HG02870 (cell line): ENCODE measurements around the gene MYT1.

Experiments
- ATAC-seq: cut with Tn5 transposase; IDR thresholded peaks from one replicate; pipeline ENCODE4 v1.9.1; 2021; ENCODE audit warnings: mild to moderate bottlenecking, moderate library complexity; ENCODE audit not compliant: unreplicated experiment

The MYT1 gene

DNA sequence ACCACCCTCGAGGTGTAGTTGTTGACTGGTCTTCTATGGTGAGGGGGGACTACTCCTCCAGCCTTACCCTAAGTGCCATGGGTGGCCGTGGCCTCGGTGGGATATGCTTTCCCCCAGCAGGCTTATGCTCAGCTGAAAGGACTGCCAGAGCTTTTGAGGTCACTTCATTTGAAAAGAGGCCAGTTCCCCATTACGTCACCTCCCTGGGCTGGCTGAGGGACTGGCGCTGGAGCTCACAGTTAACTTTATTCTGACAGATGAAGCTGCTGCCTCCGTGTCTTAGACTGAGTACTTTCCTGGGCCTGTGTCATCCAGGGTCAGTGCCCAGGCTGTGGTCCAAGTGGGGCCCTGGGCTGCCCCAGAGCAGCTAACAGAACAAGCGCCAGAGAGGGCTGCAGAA is 48.5 kb downstream of the MYT1 start:
- ATAC-seq: no peak

DNA sequence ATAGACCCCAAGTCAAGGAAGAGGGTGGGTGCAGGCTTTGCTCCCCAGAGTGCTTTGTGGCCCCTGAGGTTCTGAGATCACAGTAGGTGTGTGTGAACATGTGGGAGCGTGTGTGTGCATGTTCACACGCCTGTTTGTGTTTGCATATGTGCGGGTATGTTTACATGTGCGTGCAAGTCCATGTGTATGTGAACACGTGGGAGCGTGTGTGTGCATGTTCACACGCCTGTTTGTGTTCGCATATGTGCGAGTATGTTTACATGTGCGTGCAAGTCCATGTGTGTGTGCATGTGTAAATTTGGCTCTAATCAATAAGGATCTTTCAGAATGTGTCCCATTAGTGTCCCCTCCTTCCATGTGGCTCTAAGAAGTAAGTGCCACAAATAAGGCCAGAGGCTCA is 49.9 kb downstream of the MYT1 start:
- no peak for ATAC-seq

DNA sequence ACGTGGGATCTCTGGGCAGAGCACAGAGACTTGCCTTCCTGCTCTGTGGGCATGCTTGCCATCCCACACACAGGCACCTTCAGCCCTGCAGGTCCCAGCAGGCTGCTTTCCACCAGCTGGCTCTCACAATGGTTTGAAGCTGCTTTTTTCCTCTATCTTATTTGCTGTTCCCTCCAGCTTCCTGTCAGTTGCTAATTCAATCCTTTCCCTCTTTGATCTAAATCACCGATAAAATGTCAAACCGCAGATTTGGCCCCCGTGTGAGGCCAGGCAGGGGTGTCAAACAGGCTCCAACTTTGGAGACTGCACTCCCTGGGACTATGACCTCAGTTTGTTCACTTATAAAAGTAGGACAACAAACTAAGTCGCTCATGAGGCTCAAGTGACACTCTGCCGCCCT is 50.7 kb downstream of the MYT1 start:
- no peak for ATAC-seq

DNA sequence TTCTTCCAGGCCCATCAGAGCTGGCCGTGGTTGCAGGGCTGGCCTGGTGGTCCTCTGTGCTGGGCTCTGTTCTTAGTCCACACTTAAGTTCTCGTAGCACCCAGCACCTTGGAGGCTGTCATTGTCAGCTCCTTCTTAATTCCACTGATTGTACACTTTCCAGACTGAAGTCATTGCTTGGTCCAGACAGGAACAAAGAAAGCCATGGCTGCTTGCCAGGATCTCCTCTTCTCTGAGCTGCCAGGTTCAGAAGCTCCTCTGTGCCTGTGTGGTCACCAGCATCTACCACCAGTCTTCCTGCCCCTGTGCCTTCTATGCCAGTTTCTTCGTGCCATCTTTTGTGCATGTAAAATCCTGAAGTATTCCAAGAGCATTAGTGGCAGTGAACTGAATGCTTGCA is 51.8 kb downstream of the MYT1 start:
- no peak for ATAC-seq

DNA sequence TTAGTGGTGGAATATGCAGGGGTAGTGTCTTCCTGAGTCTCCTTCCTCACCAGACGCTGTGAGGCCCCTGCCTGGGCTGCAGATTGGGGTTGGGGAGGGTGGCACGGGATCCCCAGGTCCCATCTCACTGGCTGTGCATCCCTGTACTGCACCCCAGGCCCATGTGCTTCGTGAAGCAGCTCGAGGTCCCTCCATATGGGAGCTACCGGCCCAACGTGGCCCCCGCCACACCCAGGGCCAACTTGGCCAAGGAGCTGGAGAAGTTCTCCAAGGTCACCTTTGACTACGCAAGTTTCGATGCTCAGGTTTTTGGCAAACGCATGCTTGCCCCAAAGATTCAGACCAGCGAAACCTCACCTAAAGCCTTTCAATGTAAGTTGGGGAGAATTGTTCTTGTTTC is 52.7 kb downstream of the MYT1 start:
- ATAC-seq: no peak

DNA sequence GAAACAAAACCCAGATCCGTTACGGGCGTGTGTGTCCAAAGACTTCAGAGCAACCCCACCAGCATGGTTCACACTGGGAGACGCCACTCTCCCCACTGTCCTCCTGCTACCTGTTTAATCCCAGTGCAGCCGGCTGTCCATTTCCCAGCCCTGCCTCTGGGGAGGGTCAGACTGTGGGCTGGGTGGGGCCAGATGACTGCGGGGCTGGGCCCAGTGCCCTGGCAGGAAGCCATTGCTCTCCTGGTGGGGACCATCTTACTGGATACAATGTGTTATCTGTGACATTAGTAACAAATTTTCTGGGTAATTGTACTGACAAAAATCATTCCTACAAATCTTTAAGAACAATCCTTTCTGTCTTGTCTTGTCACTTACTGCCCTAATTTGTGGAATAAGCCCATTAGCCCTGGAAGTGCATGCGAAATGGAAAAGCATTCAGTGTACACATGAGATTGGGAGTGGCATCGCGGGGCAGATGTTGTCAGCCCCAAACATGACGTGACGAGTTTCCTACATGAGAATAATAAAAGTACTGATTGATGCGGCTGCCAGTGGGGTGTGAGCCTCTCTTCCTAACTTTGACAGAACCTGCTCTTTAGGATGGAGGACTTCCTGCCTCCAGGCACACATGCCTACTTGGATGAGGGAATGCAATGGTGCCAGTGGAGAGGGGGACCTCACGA is 53.4 kb downstream of the MYT1 start:
- ATAC-seq: no peak

DNA sequence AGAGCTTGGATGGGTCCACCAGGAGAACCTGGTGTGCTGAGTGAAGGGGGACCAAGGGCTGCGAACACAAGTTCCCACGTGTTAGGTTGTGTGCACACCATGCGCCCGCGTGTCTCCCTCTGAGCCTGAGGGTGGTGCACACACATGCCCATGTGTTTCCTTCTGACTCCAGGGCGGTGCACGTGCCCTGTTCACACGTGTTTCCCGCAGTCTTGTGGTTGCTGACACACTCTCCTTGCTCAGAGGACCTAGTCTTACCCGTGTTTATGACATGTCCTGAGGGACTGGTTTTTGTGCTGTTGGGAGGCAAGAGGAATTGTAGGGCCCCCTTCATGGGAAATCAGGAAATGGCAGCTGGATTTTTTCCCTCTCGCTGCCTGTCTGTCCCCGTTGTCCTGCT is 55.0 kb downstream of the MYT1 start:
- ATAC-seq: no peak

DNA sequence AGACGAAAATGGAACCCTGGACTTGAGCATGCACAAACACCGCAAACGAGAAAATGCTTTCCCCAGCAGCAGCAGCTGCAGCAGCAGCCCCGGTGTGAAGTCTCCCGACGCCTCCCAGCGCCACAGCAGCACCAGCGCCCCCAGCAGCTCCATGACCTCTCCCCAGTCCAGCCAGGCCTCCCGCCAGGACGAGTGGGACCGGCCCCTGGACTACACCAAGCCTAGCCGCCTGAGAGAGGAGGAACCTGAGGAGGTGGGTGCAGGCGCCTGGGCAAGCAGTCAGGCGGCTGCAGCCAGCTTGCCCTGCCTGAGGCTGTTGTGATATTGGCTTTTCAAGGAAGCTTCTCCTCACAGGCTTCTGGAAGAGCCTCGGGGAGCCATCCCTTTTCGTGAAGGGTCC is 55.5 kb downstream of the MYT1 start:
- ATAC-seq: no peak

DNA sequence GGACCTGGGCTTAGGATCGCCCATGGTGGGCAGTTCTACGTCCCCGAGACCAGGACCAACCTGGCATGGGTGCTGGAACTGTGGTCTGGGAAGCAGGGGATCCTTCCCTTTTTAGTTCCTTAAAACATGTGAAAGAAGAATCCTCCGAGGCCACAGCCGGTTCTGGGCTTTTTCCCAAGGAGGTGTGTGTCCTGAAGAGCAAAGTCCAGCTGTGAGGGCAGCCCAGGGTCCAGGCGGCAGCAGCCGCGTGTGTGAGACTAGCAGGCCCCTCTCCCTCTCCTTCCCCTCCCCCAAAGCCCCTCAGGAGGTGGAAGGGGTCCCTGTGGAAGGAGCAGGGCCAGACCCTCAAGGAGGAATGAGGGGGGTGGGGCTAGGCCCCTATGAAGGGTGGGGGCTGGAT is 56.2 kb downstream of the MYT1 start:
- no peak for ATAC-seq

DNA sequence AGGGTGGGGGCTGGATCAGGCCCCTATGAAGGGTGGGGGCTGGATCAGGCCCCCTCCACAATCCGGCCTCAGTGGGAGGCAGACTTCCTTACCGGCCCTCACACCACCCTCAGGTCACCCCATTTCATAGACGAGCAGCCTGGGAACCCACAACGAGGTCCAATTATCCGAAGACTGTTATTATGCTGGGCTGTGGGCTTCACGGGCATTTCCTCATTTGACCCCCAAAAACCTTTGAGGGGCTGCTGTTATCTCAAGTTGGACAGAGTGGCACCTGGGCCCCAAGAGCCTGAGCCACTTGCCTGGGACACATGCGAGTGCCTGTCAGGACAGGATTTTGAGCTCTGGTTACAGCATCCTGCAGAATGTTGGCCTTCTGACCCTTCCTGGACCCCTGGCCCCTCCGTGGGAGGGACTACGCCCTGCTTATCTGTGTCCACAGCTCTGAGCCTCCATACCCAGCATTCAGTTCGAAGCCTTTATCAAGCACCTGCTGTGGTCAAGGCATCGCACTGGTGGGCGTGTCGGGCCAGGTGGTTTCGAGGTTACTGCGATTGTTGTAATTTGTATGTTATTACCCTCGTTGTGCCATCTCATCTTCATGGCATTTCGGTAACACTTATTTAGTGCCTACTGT is 56.8 kb downstream of the MYT1 start:
- no peak for ATAC-seq

DNA sequence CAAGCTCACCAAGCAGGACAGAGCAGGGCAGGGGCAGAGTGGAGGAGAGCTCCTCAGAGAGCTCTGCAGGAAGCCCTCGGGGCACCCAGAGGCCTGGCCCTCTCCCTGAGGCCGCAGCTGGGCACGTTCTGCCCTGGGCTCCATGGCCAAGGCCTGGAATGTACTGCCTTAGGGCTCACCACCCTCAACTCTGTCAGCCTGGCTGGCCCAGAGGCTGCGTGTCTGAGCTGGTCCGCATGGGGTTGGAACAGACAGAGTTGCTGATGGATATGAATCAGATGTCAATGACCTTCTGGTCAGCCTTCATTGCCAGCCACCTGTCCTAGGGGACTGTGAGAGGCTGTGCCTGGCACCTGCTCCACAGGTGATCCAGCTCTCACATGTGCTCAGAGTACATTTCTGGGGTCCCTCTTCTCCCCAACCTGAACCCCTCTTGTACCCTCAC is 58.1 kb downstream of the MYT1 start:
- ATAC-seq: no peak

DNA sequence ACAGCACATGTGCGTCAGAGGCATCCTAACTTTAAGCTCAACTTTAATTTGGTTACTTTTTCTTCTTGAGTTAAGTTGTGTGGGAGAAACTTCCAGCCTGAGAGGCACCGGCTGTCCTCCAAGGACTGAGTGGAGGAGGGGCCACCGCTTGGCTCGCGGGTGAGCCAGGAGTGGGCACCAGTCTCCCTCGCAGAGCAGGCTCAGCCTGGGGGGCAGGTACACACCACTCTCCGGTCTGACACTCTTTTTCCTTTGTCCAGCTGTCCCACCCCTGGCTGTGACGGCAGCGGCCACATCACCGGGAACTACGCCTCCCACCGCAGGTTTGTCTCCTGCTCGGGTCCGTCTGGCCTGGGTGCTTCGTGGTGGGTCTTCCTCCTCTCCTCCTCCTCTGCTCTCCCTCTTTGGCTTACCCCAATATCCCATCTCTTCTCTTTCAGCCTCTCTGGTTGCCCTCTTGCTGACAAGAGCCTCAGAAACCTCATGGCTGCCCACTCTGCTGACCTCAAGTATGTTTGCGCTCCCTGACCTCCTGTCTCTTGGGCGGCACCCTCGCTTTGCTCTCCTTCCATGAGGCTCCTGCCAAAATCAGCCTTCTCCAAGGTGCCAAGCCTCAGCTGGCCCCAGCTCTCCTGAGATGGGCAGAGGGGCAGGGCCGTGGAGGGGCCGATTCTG is 58.7 kb downstream of the MYT1 start:
- ATAC-seq: no peak

DNA sequence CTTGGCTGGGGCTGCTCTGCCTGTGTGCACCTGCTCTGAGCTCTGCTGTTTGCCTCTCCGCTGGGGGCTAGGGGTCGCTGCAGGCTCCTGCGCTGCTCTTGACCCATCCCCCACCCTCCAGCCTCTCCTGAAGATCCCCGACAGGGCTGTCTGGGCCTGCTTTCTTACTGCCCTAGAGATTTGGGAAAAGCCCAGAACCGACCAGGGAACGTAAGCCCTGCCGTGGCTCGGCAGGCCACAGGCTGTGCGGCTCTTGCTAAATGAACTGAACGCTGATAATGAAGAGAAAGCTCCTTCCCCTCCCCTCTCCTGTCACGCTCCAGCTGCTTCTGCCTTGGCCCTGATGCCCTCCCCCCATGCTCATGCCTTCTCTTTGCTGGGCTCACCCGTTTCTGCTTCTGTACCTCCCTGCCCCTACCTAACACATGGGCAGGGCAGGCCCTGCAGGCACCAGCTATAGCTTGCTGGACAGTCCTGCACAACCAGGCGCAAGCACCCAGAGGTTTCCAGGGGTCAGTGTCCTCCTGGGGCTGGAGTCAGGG is 59.3 kb downstream of the MYT1 start:
- ATAC-seq: no peak

DNA sequence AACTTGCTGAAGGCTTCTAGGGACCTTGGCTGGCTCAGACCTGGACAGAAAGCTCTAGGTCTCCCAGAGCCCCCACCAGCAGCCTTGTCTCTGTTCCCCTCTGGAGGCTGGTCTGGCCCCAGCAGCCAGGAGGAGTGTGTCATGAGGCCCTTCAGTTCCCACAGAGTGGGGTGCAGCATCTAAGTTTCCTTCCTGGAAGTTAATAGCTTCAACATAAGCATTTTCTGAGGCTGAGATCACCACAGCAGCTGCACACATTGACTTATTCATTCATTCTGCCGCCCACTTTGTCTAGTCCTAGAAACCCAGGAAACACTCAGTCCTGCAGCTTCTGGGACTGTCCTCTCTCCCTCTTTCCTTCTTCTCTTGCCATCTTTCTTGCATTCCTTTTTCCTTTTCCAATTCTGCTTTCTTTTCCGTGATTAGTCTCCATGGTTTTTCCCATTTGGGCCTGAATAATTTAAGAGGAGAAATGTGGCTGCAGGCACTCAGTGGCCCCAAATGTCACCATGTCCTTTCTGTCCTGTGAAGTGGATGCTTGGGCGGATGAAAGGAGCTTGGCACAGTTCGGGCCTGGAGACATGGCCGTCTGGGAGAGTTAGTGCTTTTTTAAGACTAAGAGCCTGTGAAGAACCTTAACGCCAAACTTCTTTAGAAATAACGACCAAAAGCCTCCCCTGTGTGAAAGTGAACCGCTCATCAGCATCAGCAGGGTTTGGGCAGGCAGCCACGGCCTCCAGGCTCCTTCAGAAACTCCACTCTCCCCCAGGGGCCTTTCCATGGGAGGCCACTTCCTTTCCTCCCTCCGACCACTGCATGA is 60.3 kb downstream of the MYT1 start:
- no peak for ATAC-seq

DNA sequence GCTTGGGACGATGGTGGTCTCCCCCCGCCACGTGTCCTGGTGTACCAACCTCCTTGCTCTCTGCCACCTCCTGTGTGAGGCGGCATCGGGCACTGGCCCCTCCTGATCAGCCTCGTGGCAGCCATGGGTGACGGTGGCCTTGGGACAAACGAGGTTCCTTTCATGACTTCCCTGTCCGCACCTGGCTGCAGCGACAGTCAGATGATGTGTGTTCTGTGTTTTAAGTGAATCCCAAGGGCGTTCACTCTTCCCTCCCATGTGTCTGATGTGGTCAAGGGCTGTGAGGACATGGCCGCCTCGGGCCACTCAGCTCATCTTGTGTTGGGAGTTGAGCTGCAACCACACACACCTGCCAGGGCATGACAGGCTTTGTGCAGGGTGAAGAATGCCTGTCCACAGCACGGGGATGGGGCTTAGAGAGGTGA is 60.9 kb downstream of the MYT1 start:
- ATAC-seq: no peak

DNA sequence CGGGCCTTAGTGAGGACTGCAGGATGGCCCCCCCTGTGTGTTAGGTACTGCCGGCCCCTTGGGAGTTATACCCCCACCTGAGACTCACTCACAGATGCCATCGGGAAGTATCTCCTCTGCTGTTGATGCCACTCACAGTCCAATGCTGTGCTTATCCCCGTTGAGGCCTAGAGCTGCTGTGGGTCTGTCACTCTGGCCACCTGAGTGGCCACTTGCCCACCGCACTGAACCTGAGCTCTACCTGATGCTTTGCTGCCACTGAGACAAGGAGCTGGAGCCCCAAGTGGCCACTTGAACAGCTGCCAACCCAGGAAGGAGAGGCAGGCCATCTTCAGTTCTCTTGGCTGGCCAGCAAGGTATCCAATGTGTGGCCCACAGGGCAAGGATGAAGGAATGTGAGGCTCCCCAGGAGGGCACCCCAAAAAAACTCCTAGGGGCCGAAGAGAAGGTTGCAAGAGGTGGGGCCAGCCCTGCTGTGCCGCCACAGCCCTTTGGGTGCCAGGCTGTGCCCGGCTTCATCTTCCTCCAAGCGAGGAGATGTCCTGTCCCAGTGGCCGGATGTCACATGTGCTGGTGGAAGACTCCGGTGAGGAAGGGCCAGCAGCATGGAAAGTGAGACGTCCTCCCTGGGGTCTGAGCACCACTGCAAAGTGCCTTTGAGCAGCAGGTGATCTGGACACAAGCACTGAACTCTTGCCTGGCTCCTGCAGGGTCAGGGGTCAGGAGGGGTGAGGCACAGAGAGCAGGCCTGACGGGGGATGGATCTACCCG is 61.8 kb downstream of the MYT1 start:
- ATAC-seq: no peak

DNA sequence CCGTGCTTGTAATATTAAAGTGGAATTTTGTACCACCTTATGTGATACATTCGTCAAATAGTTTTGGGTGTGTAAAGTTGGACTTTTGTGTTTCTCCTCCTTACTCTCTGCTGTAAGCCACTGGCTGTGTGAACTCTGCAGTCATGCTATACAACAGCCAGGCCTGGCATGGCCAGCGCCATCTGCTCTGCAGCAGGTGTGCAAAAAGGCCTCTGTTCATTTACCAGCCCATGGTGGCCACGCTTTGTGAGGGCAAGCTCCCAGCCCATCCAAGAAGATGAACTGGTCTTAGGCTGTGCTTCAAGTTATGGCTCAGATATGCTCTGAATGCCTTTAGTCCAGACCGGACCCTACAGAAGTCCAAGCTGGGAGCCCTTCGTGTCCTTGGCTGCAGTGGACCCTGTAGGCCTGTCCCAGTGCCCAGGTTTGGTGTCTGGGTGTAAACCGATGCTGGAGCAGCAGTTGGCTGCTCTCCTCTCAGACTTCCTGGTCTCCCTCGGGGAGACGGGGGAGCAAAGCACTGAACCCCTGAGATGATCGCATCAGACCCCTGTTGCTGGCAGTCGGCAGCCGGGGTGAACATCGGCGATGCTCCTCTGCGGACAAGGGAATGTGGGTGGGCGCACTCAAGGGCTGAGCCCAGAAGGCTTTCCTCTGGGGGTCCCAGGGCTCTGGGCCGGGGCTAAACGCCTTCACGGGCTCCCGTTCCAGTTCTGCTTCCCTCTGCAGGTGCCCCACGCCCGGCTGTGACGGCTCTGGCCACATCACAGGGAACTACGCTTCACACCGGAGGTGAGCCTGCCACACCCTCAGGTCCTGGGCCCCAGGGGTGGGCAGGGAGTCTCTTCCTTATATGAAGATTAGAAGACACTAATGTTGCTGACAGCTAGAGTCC is 62.7 kb downstream of the MYT1 start:
- no peak for ATAC-seq

DNA sequence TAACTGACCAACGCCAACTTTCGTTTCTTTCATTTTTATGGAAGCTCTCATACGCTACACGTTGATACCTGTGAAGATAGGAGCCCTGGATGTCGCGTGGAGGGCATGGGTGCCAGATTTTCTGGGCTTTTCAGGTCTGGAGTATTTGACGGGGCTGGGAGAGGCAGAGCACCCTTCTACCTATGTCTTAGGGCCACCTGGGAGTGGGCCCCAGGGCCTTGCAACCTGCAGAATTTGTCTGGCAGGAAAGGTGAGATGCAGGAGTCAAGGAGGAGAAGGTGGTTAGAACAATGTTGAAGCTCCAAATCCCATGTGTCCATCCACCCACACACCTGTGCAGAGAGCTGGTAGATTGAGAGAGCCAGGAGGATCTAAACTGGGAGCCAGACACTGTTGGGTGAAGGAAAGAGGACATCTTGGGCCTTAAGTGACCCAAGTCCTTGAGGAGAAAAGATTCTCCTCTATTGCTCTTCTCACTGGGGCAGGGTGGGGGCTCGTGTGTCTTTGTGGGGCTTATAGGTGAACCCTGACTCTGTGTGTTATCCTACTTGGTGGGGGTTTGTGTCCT is 63.9 kb downstream of the MYT1 start:
- no peak for ATAC-seq
